PC-3 (cell line): ENCODE results near the gene NSFL1C.

Source experiments
- EZH2phosphoT487 ChIP-seq: fragments of 300-600 bp; sonication (generic); IDR thresholded peaks from 2 replicates; pipeline ENCODE4 v1.6.1; 2018; ENCODE audit warnings: mild to moderate bottlenecking, antibody characterized with exemption, low read length, borderline replicate concordance
- TF ChIP-seq, protein P1 (sequence below): fragments of 300-600 bp; sonication (generic); conservative IDR thresholded peaks from 2 replicates; pipeline ENCODE4 v1.5.1; 2017; ENCODE audit warnings: antibody characterized with exemption, low read depth, mild to moderate bottlenecking, low read length

DNA sequence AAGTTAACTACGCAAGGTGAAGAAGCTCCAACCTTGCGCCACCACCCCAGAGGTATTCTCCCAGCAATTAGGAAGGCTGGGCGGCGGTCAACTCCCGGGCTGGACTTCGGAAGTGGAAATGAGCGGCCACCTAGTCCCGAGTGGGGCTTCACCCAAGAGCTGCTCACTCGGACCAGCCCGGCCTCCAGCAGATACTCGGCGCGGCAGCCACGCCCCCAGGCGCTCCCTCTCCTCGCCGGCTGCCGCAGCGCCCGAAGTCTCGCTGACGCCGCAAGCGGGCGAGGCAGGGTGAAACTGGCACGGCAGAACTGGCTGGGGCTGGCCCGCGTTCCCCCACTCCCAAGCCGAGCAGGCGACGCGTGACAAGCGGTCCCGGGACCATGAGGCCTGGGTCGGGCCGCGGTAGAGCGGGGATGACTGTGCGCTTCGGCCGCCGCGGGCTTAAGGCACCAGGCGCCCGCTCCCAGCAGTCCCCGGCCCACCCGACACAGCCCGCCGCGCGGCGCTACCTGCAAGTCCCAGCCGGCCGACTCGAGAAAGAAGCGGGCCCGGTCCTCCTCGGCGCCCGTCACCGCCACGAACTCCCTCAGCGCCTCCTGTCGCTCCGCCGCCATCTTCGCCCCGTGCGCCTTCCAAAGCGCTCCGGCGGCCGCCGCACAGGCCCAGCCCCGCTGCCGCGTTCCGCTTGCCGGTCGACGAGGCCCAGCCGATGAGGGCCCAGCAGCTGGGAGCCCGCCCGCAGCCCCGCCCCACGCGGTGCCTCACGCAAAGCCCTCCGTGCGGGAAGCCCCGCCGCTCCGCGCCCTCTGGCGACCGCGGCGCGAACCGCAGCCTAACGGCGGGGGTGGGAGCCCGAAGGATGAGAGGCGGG lies at the start of gene NSFL1C:
- TF ChIP-seq EZH2phosphoT487: no peak
- TF ChIP-seq, protein P1, sequence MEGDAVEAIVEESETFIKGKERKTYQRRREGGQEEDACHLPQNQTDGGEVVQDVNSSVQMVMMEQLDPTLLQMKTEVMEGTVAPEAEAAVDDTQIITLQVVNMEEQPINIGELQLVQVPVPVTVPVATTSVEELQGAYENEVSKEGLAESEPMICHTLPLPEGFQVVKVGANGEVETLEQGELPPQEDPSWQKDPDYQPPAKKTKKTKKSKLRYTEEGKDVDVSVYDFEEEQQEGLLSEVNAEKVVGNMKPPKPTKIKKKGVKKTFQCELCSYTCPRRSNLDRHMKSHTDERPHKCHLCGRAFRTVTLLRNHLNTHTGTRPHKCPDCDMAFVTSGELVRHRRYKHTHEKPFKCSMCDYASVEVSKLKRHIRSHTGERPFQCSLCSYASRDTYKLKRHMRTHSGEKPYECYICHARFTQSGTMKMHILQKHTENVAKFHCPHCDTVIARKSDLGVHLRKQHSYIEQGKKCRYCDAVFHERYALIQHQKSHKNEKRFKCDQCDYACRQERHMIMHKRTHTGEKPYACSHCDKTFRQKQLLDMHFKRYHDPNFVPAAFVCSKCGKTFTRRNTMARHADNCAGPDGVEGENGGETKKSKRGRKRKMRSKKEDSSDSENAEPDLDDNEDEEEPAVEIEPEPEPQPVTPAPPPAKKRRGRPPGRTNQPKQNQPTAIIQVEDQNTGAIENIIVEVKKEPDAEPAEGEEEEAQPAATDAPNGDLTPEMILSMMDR: peak; percentile 91
